Activated CD4-positive, alpha-beta T cell treated with anti-CD3 and anti-CD28 coated beads, Interleukin-2, amount 10 ng/mL, durations not matched to agents 24 days and 14 days (primary cell): Measurements from ENCODE around the gene NRG2. TPM values are rescaled to one million over a fixed set of nuclear protein-coding genes. Genes with fewer than 3 reads are reported as not detected.

Source experiments
- DNase-seq: peaks from one replicate; pipeline ENCODE4 v3.0.0; 2022
- H3K27ac Mint-ChIP-seq: one replicate; pipeline ENCODE4 v1.8.0; 2022; ENCODE audit warnings: mild to moderate bottlenecking, mixed read lengths
- H3K27me3 Mint-ChIP-seq: one replicate; pipeline ENCODE4 v1.8.0; 2022; ENCODE audit warnings: mixed read lengths
- H3K36me3 Mint-ChIP-seq: one replicate; pipeline ENCODE4 v1.8.0; 2022; ENCODE audit warnings: low read depth, mild to moderate bottlenecking, mixed read lengths
- H3K4me1 Mint-ChIP-seq: one replicate; pipeline ENCODE4 v1.8.0; 2021; ENCODE audit warnings: mixed read lengths
- H3K4me3 Mint-ChIP-seq: one replicate; pipeline ENCODE4 v1.8.0; 2022; ENCODE audit warnings: mild to moderate bottlenecking, moderate library complexity, mixed read lengths
- H3K9me3 Mint-ChIP-seq: one replicate; pipeline ENCODE4 v1.8.0; 2021; ENCODE audit warnings: mixed read lengths
- intact Hi-C: fragments of 100-400 bp; cut with micrococcal nuclease; formaldehyde crosslinking; loops from one replicate; pipeline ENCODE4 v1.15.1; 2023
- total RNA-seq: library from RNA; stranded (reverse); gene quantifications from 2 replicates; pipeline ENCODE4 v1.2.3, GENCODE V29; 2022

NRG2 gene
- total RNA-seq, 1 donor from 2014 or later = 0.07 TPM

DNA sequence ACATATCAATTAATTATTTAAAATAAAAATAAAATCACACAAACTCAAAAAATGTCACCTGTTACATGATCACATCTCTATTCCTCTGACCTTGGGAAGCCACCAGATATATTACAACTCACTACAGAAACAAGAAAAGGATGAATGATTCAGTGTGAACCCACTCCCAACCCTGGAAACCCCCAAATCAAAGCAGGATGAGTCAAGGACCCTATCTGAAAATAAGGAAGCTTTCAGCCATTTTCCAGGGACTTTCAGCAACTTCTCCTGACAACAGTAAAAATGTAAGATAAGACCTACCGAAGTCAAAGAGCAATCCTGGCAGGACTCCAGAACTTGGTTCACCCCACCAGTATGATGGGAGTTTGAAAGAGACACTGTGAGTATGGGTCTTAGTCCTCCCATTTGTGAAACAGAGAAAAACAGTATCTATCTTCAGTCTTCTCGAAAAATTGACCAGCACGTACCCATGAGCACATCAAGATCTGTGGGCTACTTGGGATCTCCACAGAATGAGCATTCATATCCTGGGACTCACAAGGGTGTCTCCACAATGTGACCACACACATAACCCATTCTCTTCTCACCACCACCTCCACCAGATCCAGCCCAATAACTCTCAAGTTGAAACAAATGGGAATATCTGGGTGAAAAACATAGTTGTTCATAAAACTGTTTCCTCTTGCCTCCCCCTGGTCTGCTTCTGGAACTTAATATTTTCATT is 9.9 kb downstream of the NRG2 start:
- no peak overlapping the region for H3K27ac Mint-ChIP-seq
- no peak overlapping the region for H3K4me3 Mint-ChIP-seq
- no peaks in the 10 kb centered on the region for H3K4me1 Mint-ChIP-seq
- no peaks in the 10 kb centered on the region for H3K9me3 Mint-ChIP-seq
- H3K36me3 Mint-ChIP-seq = no peaks in the 10 kb centered on the region
- intact Hi-C loops = no loop called here
- DNase-seq = no peak
- H3K27me3 Mint-ChIP-seq = peaks cover 49% of the 10 kb centered on the region

GRCh38 chr5:140032296-140032695 is 10.8 kb downstream of the NRG2 start:
- Mint-ChIP-seq H3K36me3 (no peaks in the 10 kb centered on the region), H3K27me3 (peaks cover 46% of the 10 kb centered on the region), H3K9me3 (no peaks in the 10 kb centered on the region), H3K4me1 (no peaks in the 10 kb centered on the region), H3K27ac (no peak overlapping the region), H3K4me3 (no peak overlapping the region)
- intact Hi-C loops = no loop called here
- no peak for DNase-seq

GRCh38 chr5:140027807-140028206 is 15.3 kb downstream of the NRG2 start:
- Mint-ChIP-seq H3K36me3 (no peaks in the 10 kb centered on the region), H3K4me3 (no peak overlapping the region), H3K27ac (no peak overlapping the region), H3K4me1 (no peaks in the 10 kb centered on the region), H3K9me3 (no peaks in the 10 kb centered on the region), H3K27me3 (peaks cover 23% of the 10 kb centered on the region)
- intact Hi-C loops = no loop called here
- DNase-seq = no peak

DNA sequence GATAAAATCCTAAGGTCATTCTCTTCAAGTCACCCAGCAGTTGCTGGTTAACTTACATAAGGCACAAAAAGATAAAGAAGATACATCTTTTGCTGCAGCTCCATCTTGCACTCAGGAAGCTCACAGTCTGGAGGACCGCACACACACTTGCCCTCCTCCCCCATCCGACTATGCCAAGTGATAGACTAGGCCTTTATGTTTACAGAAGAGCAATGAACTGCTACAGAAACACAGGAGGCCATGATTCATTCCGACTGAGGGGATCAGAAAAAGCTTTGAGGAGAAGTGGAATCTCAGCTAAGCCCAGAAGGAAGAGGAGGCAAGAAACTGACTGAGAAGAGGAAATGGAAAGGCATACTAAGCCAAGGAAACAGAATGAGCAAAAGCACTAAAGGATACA is 17.4 kb downstream of the NRG2 start:
- H3K27me3 Mint-ChIP-seq = peaks cover 19% of the 10 kb centered on the region
- no peaks in the 10 kb centered on the region for H3K9me3 Mint-ChIP-seq
- intact Hi-C loops = no loop called here
- H3K4me1 Mint-ChIP-seq = no peaks in the 10 kb centered on the region
- H3K27ac Mint-ChIP-seq = no peak overlapping the region
- no peaks in the 10 kb centered on the region for H3K36me3 Mint-ChIP-seq
- no peak for DNase-seq
- H3K4me3 Mint-ChIP-seq = no peak overlapping the region

DNA sequence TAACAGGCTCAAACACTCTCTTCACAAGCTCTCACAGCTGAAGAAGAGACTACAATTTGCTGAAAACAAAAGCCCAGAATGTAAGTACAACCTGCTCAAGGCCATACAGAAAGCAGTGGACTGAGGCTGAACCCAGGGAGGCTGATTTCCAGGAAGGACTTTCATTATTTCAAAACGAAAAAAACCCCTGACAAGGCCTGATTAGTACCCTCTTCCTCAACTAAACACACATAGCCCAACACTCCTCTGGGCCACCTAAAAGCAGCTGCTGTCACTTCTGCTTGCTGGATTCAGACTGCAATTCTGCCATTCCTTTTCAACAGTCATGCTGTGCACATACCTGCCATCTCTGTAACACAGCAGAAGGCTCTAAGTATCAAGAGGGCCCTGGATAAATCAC is 18.2 kb downstream of the NRG2 start:
- H3K27me3 Mint-ChIP-seq = peaks cover 21% of the 10 kb centered on the region
- H3K27ac Mint-ChIP-seq = no peak overlapping the region
- H3K4me3 Mint-ChIP-seq = no peak overlapping the region
- no peaks in the 10 kb centered on the region for H3K36me3 Mint-ChIP-seq
- no peak for DNase-seq
- intact Hi-C loops = no loop called here
- H3K9me3 Mint-ChIP-seq = no peaks in the 10 kb centered on the region
- H3K4me1 Mint-ChIP-seq = no peaks in the 10 kb centered on the region

DNA sequence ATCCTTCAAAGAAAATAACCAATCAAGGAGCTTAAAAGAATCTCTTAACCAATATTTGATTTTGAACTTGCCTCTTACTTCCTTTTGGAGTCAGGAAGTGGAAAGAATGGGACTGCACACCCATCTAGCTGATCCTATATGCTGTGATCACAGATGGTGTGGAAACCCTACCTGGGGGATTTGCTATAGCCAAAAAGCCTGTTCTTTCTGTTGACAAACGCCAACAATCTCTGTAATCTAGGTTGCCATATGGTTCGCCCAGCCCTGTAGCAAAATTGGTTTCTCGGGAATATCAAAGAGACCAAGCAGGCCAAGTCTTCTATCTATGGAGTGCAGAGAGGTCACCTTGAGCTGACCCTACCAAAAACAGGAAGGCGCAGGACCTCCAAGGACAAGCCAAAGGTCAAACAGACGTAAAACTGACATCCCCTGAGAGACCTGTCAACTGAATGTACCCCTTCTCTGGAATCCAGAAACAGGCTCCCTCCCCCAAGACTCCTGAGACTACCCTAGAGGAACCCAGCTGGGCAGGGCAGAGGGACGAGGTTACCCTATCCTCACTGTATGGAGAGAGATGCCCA is 19.4 kb downstream of the NRG2 start:
- intact Hi-C loops = no loop called here
- Mint-ChIP-seq H3K27me3 (peaks cover 22% of the 10 kb centered on the region), H3K4me3 (no peak overlapping the region), H3K36me3 (no peaks in the 10 kb centered on the region), H3K4me1 (no peaks in the 10 kb centered on the region), H3K9me3 (no peaks in the 10 kb centered on the region), H3K27ac (no peak overlapping the region)
- no peak for DNase-seq

DNA sequence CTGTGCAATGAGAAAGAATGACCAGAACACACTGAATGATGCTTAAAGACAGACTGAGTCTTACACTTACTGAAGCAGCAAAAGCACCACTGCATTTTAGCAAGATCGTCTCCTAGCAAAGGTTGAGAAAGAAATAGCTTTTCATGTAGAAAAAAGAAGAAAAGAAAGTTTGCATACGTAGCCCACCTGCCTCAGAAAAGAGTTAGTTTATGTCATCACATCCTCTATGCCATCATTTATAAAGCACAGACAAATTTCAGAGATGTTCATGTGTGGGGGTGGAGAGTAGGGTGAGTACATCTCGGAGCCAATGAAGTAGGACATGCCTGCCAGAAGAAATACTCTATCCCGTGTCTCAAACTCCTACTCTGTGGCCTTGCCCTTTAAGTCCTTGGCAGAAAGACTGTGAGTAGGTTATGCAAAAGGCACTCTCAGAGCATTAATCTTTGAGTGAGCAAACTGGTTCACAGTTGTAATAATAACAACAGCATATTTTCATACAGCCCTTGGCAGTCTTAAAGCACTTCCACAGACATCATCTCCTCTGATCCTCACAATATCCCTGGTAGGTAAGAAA is 22.4 kb downstream of the NRG2 start:
- H3K4me3 Mint-ChIP-seq = no peak overlapping the region
- H3K9me3 Mint-ChIP-seq = no peaks in the 10 kb centered on the region
- H3K36me3 Mint-ChIP-seq = no peaks in the 10 kb centered on the region
- no peak overlapping the region for H3K27ac Mint-ChIP-seq
- intact Hi-C loops = no loop called here
- peaks cover 17% of the 10 kb centered on the region for H3K27me3 Mint-ChIP-seq
- DNase-seq = no peak
- H3K4me1 Mint-ChIP-seq = no peaks in the 10 kb centered on the region

- Mint-ChIP-seq H3K9me3 (no peaks in the 10 kb centered on the region), H3K4me3 (no peak overlapping the region), H3K27me3 (peaks cover 13% of the 10 kb centered on the region), H3K27ac (no peak overlapping the region), H3K36me3 (no peaks in the 10 kb centered on the region), H3K4me1 (no peaks in the 10 kb centered on the region)
- DNase-seq = no peak
- intact Hi-C loops = no loop called here
These were observed 24.0 kb downstream of the NRG2 start for GRCh38 chr5:140018920-140019644.

- H3K36me3 Mint-ChIP-seq = no peaks in the 10 kb centered on the region
- peaks cover 10% of the 10 kb centered on the region for H3K27me3 Mint-ChIP-seq
- no peak for DNase-seq
- H3K9me3 Mint-ChIP-seq = no peaks in the 10 kb centered on the region
- intact Hi-C loops = no loop called here
- H3K27ac Mint-ChIP-seq = no peak overlapping the region
- no peak overlapping the region for H3K4me3 Mint-ChIP-seq
- H3K4me1 Mint-ChIP-seq = no peaks in the 10 kb centered on the region
These were observed 24.6 kb downstream of the NRG2 start for GRCh38 chr5:140018517-140018916.

DNA sequence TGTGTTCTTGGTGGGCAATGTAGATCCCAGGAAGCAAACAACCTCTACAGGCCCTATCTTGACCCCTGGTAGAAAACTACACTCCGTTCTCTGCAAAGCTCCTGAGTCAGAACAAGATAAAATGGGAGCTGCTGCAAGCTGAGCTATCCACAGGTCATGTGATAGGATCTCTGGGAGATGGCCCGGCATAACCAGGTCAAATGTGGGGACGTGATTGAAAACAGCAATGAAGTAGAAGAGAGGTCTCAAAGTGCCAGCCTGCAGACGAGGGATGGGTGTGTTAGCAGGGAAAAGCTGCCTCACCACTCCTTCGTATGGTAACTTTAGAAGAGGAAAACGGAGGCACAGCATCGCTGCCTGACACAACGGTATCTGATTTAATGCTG is 25.0 kb downstream of the NRG2 start:
- Mint-ChIP-seq H3K9me3 (no peaks in the 10 kb centered on the region), H3K36me3 (no peaks in the 10 kb centered on the region), H3K4me3 (no peak overlapping the region), H3K27me3 (peaks cover 10% of the 10 kb centered on the region), H3K4me1 (no peaks in the 10 kb centered on the region), H3K27ac (no peak overlapping the region)
- intact Hi-C loops = no loop called here
- DNase-seq = no peak

GRCh38 chr5:140017397-140018095 is 25.6 kb downstream of the NRG2 start:
- intact Hi-C loops = no loop called here
- H3K36me3 Mint-ChIP-seq = no peaks in the 10 kb centered on the region
- H3K9me3 Mint-ChIP-seq = no peaks in the 10 kb centered on the region
- peaks cover 10% of the 10 kb centered on the region for H3K27me3 Mint-ChIP-seq
- no peak overlapping the region for H3K4me3 Mint-ChIP-seq
- H3K27ac Mint-ChIP-seq = no peak overlapping the region
- DNase-seq = no peak
- H3K4me1 Mint-ChIP-seq = no peaks in the 10 kb centered on the region

- intact Hi-C loops = no loop called here
- H3K9me3 Mint-ChIP-seq = no peaks in the 10 kb centered on the region
These were observed 27.4 kb downstream of the NRG2 start for GRCh38 chr5:140015706-140016105.

GRCh38 chr5:140014751-140015150 is 28.3 kb downstream of the NRG2 start:
- Mint-ChIP-seq H3K9me3 (no peaks in the 10 kb centered on the region), H3K4me1 (no peaks in the 10 kb centered on the region), H3K27me3 (peaks cover 3% of the 10 kb centered on the region), H3K36me3 (no peaks in the 10 kb centered on the region), H3K27ac (no peak overlapping the region), H3K4me3 (no peak overlapping the region)
- no peak for DNase-seq
- intact Hi-C loops = no loop called here

More at GRCh38 chr5:140015706-140016105, 27.4 kb downstream of the NRG2 start:
- Mint-ChIP-seq H3K27ac (no peak overlapping the region), H3K36me3 (no peaks in the 10 kb centered on the region), H3K4me1 (no peaks in the 10 kb centered on the region), H3K4me3 (no peak overlapping the region), H3K27me3 (peaks cover 6% of the 10 kb centered on the region)
- no peak for DNase-seq

- no peaks in the 10 kb centered on the region for H3K36me3 Mint-ChIP-seq
- H3K27ac Mint-ChIP-seq = no peak overlapping the region
- peaks cover 2% of the 10 kb centered on the region for H3K27me3 Mint-ChIP-seq
- intact Hi-C loops = no loop called here
- H3K4me1 Mint-ChIP-seq = no peaks in the 10 kb centered on the region
- no peaks in the 10 kb centered on the region for H3K9me3 Mint-ChIP-seq
- DNase-seq = no peak
- no peak overlapping the region for H3K4me3 Mint-ChIP-seq
These were observed 29.6 kb downstream of the NRG2 start for GRCh38 chr5:140013536-140013935.
